AG08395 (cell line): ENCODE data around the gene CNKSR3.
A peak's percentile ranks its signal among the peaks of the same experiment; 100 is the strongest.
"Not testable (repeated sequence)": the region's sequence is repeated elsewhere in the genome, so short reads cannot be mapped to it uniquely, and the experiment has no call there.

Experiments
- DNase-seq: peaks from one replicate; pipeline ENCODE4 v3.0.0; 2012; ENCODE audit warnings: mixed read lengths, low spot score

CNKSR3 gene

DNA sequence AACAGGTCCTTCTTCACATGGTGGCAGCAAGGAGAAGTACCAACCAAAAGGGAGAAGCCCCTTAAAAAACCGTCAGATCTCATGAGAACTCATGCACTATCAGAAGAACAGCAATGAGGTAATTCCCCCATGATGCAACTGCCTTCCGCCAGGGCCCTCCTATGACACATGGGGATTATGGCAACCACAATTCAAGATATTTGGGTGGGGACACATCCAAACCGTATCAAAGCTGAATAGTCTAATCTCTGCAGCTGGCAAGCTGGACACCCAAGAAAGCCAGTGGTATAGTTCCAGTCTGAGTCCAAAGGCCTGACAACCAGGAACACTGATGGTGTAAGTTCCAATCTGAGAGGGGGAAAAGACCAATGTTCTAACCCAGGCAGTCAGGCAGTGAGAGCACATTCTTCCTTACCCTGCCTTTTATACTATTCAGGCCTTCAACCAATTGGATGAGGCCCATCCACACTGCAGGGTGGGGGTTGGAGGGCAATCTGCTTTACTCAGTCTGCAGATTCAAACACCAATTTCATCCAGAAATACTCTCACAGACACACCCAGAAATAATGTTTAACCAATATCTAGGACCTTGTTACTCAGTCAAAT, 17.9 kb upstream of the CNKSR3 start:
- DNase-seq: no peak

- no peak for DNase-seq
Measured at GRCh38 chr6:154526996-154527395, 16.5 kb upstream of the CNKSR3 start.

DNA sequence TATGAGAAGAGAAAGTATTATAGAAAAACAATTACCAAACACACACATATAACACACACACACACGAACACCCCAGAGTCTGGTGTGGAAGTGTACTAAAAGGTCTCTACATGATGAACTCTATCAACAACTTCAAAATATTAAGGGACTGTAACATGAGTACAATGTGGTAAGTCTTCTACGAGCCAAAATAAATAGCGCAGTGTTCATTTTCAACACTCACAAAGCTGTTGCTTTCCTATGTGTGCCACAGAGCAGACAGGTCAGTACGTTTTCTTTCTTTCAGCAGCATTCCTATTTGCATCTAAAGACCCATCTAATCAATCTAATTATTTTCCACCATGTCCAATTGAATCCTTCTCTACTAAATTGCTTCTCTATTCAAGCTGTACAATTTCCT, 12.1 kb upstream of the CNKSR3 start:
- DNase-seq: no peak

DNA sequence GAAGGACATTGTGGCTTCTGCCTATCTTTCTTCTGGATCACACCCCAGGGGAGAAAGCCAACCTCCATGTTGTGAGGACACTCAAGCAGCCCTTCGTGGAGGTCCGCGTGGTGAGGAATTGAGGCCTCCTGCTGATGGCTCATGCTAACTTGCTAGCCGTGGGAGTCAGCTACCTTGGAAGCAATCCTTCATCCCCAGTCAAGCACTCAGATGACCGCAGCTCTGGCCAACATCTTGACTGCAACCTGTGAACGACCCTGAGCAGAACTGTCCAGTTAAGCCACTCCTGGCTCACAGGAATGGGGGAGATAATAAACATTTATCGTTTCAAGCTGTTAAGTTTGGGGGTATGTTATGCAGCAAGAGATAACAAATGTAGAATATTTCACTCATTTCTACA, 10.9 kb upstream of the CNKSR3 start:
- no peak for DNase-seq

GRCh38 chr6:154520280-154520679, 9.8 kb upstream of the CNKSR3 start:
- no peak for DNase-seq

- no peak for DNase-seq
Measured at GRCh38 chr6:154518396-154518795, 7.9 kb upstream of the CNKSR3 start.

- DNase-seq: no peak
Measured at GRCh38 chr6:154516276-154516675, 5.8 kb upstream of the CNKSR3 start.

DNA sequence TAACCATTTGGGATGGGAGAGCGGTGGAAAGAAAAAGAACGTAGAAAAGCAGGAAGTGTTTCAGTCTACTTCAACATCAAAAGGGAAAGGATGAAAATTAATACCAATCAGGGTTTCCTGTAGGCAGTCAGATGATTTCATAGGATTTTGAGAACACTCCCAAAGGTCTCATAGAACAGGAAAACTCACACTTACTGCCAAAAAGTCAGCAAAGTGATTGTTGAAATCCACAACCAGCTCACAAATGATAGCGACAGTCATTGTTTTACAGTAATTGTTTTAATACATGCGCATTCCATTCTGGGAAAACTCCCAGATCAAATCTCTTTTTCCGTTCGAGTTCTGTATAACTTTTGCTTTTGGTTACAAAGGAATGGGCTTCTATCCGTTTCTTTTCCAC, 5.3 kb upstream of the CNKSR3 start:
- peak; percentile 23 for DNase-seq

DNA sequence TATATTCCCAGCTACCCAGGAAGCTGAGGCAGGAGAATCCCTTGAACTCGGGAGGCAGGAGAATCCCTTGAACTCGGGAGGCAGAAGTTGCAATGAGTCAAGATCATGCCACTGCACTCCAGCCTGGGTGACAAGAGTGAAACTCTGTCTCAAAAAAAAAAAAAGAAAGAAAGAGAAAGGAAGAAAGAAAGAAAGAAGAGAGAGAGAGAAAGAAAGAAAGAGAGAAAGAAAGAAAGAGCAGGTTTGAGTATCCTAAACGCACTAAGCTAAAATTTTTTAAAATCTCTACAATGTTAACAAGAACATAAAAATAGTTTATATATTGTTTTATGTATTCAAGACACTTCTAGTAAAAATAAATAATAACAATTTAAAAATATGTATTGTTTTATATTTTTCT, 4.6 kb upstream of the CNKSR3 start:
- DNase-seq: not testable (repeated sequence)

GRCh38 chr6:154514481-154514880, 4.0 kb upstream of the CNKSR3 start:
- no peak for DNase-seq

DNA sequence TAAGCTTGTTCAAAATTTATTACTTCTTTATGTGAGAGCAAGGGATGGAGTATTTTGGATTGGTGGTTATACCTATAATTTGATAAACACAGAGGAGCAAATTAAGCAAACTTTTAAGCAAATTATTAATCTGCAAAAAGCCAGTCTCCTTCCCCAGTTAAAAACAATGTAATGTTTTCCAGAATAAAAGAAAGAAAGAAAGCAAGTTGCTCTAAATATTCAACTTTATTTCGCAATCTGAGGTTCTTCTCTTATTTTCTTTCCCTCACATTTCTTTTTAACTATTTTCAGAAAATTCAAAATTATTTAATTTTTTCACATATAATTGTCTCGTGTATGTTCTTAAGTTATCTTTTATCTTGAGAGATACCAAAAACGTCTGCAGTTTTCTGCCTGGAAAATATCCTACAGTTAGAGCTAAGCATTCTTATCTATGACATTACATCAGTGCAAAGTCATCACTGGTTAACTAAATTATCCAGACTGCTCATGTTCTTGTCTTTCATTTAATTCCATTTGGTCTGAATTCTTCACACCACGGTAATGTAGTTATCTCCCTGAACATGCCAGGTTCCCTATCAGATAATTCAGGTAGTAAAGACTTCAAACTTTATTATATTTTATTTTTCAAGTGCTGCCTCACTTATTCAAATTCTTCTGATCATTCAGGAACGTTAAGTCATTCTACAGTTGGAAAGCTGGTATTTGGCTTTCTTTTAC, 3.3 kb upstream of the CNKSR3 start:
- DNase-seq: no peak

- no peak for DNase-seq
Measured at GRCh38 chr6:154512201-154512600, 1.7 kb upstream of the CNKSR3 start.

DNA sequence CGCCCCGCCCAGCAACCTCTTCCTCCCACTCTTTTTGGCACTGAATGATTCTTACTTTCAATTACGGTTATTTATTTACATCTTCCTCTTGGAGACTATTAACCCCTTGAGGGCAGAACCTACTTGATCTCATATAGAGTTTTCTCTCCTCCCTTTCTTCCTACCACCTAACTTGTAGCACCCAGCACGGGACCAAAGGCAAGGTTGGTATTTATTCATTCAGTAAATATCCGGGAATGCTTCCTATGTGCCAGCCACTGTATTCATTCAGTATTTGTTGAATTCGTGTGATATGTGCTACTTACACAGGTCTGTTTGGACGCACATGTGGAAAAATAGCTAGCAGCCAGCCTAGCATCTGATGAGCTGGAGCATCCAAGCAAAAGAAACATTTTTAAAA, 1.3 kb upstream of the CNKSR3 start:
- DNase-seq: no peak

- peak; percentile 47 for DNase-seq
Measured at GRCh38 chr6:154509421-154510143, 903 bp downstream of the CNKSR3 start.

DNA sequence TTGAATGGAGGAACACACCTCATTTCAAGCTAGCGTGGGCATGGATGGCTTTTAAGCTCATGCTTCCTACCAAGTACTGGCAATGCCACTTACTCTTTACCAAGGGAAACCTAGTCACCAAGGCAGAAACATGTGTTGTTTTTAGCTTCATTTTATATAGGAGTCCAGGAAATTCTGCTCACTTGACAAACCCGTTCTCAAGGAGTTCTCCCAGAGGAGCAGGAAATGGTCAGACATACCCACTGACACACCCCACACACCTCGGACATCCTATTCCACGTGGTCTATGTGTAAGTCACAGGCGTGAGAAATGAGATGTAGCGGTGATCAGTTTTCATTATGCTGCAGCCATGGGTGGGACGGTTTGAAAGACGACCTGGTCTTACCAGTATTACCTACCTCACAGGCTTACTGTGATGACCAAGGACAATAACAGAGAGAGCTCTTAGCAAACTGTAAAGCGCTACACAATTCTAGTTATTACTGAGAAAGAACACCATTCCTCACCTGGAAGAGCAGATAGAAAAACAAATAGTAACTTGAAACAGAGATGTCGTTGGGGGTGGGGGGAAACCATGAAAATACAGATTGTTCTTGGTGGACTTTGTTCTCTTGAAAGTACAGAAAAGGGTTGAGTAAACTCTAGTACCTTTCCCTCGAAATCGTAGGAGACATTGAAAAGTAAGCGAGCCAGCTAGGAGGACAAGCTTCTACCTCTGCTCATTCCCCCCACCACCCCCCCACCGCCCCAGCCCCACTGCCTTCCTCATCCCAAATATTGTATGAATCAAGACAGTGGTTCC, 1.7 kb downstream of the CNKSR3 start:
- DNase-seq: no peak

DNA sequence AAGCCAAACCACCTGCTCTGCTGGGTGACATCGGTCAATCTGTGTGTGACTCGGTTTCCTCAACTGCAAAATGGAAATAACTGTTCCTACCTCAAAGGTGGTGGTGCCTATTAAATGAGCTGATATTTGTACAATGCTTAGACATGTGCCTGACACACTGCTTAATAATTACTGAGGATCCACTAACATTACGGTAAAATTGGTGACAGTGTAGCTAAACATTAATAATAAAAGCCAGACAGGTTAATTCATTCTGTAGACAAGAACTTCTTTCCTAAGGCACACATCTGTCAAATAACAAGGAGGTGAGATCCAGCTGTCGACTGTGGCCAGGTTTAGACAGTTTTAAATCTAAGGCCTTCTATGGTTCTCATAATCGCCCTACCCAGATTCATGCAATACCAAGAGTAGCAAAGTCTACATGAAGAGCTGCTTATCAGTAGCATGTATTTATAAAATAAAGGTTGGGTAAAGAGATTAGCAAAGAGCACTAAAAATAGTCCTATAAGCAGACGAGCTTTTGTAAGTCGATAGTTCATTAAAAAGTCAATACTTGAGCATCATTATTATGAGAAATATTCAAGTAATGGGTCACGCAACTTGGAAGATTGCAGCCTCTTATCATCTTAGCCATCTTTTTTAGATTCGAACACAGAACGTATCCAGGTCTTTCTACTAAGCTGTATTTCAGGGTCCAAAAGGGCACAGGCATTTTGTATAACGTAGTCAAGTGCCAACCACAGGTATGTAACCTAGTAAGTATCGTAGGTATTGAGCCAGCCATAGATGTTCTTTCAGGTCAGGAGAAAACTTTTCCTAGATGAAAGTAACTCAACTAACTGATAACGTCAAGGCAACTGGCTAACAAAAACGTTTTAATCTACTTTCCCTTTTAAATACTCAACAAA, 3.2 kb downstream of the CNKSR3 start:
- DNase-seq: no peak

- DNase-seq: no peak
Measured at GRCh38 chr6:154506582-154506981, 3.9 kb downstream of the CNKSR3 start.

DNA sequence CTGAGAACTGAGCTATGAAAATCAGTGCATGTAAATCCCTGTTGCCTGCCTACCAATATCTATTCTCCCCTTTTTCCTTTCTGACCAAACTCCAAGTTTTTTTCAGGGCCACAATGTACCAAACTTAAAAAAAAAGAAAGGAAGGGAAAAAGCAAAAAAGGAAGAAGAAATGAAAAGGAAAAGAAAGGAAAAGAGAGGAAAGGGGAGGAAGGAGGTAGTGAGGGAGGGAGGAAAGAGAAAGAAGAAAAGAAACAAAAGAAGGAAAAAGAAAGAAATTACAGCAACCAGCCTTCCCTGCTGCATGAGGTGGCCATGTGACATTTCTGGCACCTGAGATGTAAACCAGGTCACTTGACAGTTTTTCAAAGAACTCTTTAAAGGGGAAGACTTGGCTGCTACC, 4.4 kb downstream of the CNKSR3 start:
- no peak for DNase-seq

DNA sequence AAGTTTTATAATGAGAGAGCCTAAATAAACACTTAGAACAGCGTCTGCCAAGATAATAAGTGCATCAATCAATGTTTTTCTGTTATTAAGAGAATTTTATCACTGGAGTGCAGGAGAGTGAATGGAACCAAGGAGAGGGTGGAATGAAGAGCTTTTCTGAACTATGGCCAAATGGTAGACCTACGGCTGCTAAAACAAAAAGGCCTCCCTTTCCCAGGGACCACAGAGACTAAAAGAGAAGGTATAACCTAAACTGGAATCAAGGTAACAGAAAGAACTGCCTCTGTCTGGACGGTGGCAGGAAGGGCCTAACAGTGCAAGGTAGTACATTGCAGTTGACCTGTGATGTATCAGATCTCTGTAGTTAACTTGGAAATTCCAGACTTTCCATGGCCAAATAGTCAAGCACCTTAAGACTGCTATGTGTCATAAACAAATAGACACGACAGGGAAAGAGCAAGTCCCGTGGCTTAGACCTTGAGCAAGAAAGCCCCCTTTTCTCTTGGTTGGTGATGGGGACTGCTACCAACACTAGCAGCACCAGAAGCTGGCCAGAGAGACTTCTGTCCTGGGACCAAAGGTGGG, 5.5 kb downstream of the CNKSR3 start:
- DNase-seq: no peak

DNA sequence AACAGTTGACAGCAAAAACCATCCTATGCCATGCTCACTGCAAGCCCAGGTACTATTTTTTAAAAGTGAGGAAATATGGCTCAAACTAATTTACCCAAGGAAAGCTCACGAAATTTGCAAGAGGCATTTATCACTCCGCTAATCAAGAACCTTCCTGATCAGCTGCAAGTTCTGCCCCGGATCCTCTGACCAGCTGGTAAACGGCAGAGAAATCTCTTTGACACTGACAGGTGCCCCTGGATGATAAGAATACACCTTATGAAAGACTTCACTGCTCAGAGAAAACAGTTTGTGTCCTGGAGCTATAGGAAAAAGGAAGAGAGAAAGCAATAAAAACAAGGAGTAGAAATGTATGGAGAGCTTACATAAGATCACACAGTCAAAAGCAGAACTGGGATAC, 6.4 kb downstream of the CNKSR3 start:
- DNase-seq: no peak

DNA sequence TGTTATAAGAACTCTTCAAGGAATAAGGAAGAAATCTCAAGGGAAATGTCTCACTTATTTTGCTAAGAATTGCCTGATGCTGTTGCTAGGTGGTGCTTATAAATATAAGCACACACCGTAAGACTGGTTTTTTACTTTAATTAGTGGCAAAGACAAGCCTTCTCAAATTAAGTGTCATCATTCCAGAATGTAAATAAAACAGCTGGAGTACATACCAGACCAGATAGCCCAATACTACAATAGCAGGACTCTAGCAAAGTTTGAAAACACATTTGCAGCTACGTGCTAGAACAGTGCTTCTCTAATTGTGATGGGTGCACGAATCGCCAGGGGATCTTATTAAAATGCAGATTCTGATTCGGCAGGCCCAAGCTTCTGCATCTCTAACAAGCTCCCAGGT, 6.8 kb downstream of the CNKSR3 start:
- no peak for DNase-seq
